Spleen (tissue), 11 donors: ENCODE measurements around the gene SPOPL. TPM values are rescaled to one million over a fixed set of nuclear protein-coding genes. Genes with fewer than 3 reads are reported as not detected.
"Not testable (repeated sequence)": the region's sequence is repeated elsewhere in the genome, so short reads cannot be mapped to it uniquely, and the experiment has no call there.

ENCODE experiments used
- DNase-seq: peaks from one replicate; pipeline ENCODE4 v3.0.0-alpha.2; 2020
- H3K27ac ChIP-seq, 8 donors: fragments of 200-600 bp; sonication (generic) in 7 of 8; 1 replicate in 4 of 8; 2 replicates in 4 of 8; pipeline versions ENCODE4 v1.5.0 to v1.8.0; 2016 to 2021; ENCODE audit warnings: inconsistent platforms in 4 of 8, mild to moderate bottlenecking in 4 of 8, moderate library complexity in 1 of 8
- H3K27me3 ChIP-seq, 7 donors: fragments of 200-600 bp; sonication (generic) in 6 of 7; replicated peaks in 1 of 7; 1 replicate in 4 of 7; 2 replicates in 3 of 7; pipeline versions ENCODE4 v1.5.0 to v1.8.0; 2016 to 2021; ENCODE audit warnings: inconsistent platforms in 3 of 7, mild to moderate bottlenecking in 1 of 7
- H3K36me3 ChIP-seq, 6 donors: fragments of 200-600 bp; sonication (generic) in 5 of 6; 1 replicate in 4 of 6; 2 replicates in 2 of 6; pipeline versions ENCODE4 v1.5.0 to v1.8.0; 2016 to 2021; ENCODE audit warnings: inconsistent platforms in 2 of 6
- H3K4me1 ChIP-seq, 6 donors: fragments of 200-600 bp; sonication (generic) in 5 of 6; 1 replicate in 3 of 6; 2 replicates in 3 of 6; pipeline versions ENCODE4 v1.5.0 to v1.8.0; 2016 to 2021; ENCODE audit warnings: inconsistent platforms in 3 of 6
- H3K4me3 ChIP-seq, 8 donors: fragments of 200-600 bp; sonication (generic) in 7 of 8; 1 replicate in 4 of 8; 2 replicates in 4 of 8; pipeline versions ENCODE4 v1.5.0 to v1.8.0; 2016 to 2021; ENCODE audit warnings: inconsistent platforms in 4 of 8, mild to moderate bottlenecking in 4 of 8, moderate library complexity in 2 of 8
- H3K9me3 ChIP-seq, 8 donors: fragments of 200-600 bp; sonication (generic) in 7 of 8; 1 replicate in 4 of 8; 2 replicates in 4 of 8; pipeline versions ENCODE4 v1.5.0 to v1.8.0; 2016 to 2021; ENCODE audit warnings: inconsistent platforms in 4 of 8
- POLR2A ChIP-seq, 3 donors: fragments of 450-650 bp; IDR thresholded peaks; one replicate each; pipeline ENCODE4 v1.5.1; 2017; ENCODE audit warnings: antibody characterized with exemption in 3 of 3, mild to moderate bottlenecking in 1 of 3
- POLR2AphosphoS5 ChIP-seq, 3 donors: sonication (generic); formaldehyde crosslinking; IDR thresholded peaks; one replicate each; pipeline ENCODE4 v1.5.1; 2017; ENCODE audit warnings: antibody characterized with exemption in 3 of 3
- WGBS, 5 donors: extraction: QIAGEN DNeasy Blood & Tissue Kit in 3 of 5; methylation state at CpG; one replicate each; pipeline versions ENCODE4 v1.1.5 to v1.1.7; 2013 to 2018; 5-methylcytosine and 5-hydroxymethylcytosine counted together
- intact Hi-C: fragments of 100-400 bp; cut with DNase I; formaldehyde crosslinking; loops from one replicate; pipeline ENCODE4 v1.15.0; 2023; ENCODE audit warnings: low total_unique reads
- polyA plus RNA-seq, 3 donors: library from polyadenylated mRNA; stranded (reverse); fragments of 200-250 nt; gene quantifications; one replicate each; pipeline ENCODE4 v1.2.1, GENCODE V29; 2013
- total RNA-seq, 7 donors: library from RNA; depleted of rRNA in 3 of 7; stranded (reverse); fragments of >200 nt in 3 of 7; fragmentation: NEBNext Ultra II Directional in 4 of 7; extraction: Animal tissue kit (Norgen Biotek cat#: 25700) in 4 of 7; gene quantifications; one replicate each; pipeline versions ENCODE4 v1.1.0 to v1.2.1, GENCODE V29; 2016 to 2021
- TF ChIP-seq, protein P1 (sequence below), 11 experiments: fragments of 200-600 bp in 7 of 11; fragments of 450-650 bp in 4 of 11; sonication (generic) in 4 of 11; IDR thresholded peaks in 8 of 11; conservative IDR thresholded peaks in 3 of 11; 1 replicate in 7 of 11; 2 replicates in 4 of 11; pipeline versions ENCODE4 v1.4.0 to v1.8.0; 2016 to 2021; ENCODE audit warnings: antibody characterized with exemption in 11 of 11, inconsistent platforms in 4 of 11, mild to moderate bottlenecking in 1 of 11
- donor health status: healthy with polysubstance abuse.
- donor health status: DM: no; HTN: no; CAD: no; lungs with moderate emphysema.
- donor health status: DM: no; HTN: no; CAD: no.
- donor health status: Bipolar disorder and iron deficiency.
- donor health status: healthy.
- donor health status: DM: no; HTN: no; CAD: no.
- donor health status: DM: yes; HTN: yes; CAD: no.

The SPOPL gene
- total and polyA plus RNA-seq, 10 donors: 4.8 to 48.8 (median 36.8) TPM

DNA sequence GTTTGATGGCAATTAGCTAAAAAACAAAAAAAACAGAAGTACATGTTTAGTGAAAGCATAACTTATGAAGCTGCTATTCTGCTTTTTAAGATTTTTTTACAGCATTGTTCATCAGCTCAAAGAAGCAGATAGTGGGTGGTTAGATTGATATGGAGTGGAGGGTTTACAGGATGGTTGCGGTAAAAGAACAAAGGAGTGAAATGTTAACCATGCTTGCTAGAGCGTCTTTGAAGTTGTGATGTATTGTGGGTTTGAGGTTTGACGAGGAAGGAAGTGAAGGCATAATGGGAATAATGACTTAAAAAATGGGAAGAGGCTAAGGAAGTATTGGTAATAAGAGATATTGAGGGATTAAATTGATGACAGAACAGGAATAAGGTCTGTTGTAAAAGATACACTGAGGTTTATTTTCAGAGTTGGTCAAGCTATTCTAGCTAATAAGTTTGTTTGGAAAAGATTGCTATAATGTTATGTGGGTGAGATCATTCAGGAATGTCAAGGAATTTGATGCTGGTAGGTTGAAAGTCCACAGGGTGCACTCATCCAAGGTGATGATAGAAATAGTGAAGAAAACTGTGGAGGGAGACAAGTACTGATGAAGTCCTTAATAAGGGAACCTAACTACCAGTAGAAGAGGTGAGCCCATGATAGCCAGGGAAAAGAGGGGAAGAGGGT lies 14.6 kb downstream of the SPOPL start:
- TF ChIP-seq POLR2A (IDR thresholded peaks at IDR 0.05) (no peak), POLR2AphosphoS5 (IDR thresholded peaks at IDR 0.05) (no peak)
- TF ChIP-seq, protein P1, sequence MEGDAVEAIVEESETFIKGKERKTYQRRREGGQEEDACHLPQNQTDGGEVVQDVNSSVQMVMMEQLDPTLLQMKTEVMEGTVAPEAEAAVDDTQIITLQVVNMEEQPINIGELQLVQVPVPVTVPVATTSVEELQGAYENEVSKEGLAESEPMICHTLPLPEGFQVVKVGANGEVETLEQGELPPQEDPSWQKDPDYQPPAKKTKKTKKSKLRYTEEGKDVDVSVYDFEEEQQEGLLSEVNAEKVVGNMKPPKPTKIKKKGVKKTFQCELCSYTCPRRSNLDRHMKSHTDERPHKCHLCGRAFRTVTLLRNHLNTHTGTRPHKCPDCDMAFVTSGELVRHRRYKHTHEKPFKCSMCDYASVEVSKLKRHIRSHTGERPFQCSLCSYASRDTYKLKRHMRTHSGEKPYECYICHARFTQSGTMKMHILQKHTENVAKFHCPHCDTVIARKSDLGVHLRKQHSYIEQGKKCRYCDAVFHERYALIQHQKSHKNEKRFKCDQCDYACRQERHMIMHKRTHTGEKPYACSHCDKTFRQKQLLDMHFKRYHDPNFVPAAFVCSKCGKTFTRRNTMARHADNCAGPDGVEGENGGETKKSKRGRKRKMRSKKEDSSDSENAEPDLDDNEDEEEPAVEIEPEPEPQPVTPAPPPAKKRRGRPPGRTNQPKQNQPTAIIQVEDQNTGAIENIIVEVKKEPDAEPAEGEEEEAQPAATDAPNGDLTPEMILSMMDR (IDR thresholded peaks at IDR 0.05 in 8 of 11, conservative IDR thresholded peaks at IDR 0.05 in 3 of 11): no peak
- intact Hi-C loops: no loop called here
- H3K36me3 ChIP-seq: peaks cover 0 to 4% (median 0%) of the 10 kb centered on the region in 6 donors
- no peaks in the 10 kb centered on the region for H3K27me3 ChIP-seq
- WGBS, 5 donors: 20 to 47% (median 27%) methylated on average over 3 of the region's 3 CpGs
- peaks cover 0 to 13% (median 5%) of the 10 kb centered on the region in 8 donors for H3K9me3 ChIP-seq
- no peak overlapping the region for H3K4me3 ChIP-seq
- peaks cover 10 to 89% (median 56%) of the 10 kb centered on the region in 6 donors for H3K4me1 ChIP-seq
- DNase-seq: no peak
- no peak overlapping the region for H3K27ac ChIP-seq

DNA sequence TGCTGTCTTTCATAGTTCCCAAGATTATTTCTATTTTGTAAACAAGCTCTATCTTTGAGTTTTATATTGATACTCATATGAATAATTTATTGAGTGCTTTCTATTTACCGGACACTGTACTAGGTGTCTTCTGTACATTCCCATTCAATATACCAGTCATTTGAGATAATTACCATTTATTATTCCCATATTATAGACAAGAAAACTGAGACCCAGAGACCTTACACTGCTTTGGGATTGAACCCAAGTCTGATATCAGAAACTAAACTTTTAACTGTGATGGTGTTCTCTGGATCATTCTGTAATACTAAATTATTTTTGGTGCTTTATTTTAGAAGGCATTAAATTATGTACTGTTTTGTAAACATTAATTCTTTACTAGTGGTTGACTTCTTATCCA lies 17.3 kb downstream of the SPOPL start:
- no peaks in the 10 kb centered on the region for H3K27me3 ChIP-seq
- WGBS, 5 donors: 90 to 97% (median 93%) methylated on average over 1 of the region's 1 CpG
- H3K4me3 ChIP-seq: no peak overlapping the region
- no peak for DNase-seq
- H3K36me3 ChIP-seq: peaks cover 0 to 7% (median 0%) of the 10 kb centered on the region in 6 donors
- TF ChIP-seq POLR2AphosphoS5 (IDR thresholded peaks at IDR 0.05) (no peak), POLR2A (IDR thresholded peaks at IDR 0.05) (no peak)
- TF ChIP-seq, protein P1 (IDR thresholded peaks at IDR 0.05 in 8 of 11, conservative IDR thresholded peaks at IDR 0.05 in 3 of 11): no peak
- H3K27ac ChIP-seq: no peak overlapping the region
- peaks cover 0 to 8% (median 2%) of the 10 kb centered on the region in 8 donors for H3K9me3 ChIP-seq
- H3K4me1 ChIP-seq: peaks cover 10 to 99% (median 68%) of the 10 kb centered on the region in 6 donors
- intact Hi-C loops: no loop called here

DNA sequence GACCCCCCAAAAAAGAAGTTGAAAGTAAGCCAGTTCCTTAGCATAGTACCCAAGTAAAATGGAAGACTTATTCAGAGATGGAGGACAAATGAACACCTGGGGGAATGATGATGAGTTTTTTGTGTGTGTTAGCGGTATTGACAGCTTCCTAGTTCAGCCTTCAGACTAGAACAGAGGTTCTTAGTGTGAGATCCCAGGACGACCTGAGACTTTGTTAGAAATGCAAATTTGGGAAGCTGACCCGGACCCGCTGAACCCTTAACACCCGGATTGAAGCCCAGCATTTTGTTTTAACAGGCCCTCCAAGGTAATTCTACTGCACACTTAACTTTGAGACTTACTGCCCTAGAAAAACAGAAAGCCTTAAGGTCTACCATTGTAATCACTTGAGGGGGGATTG lies 20.3 kb downstream of the SPOPL start:
- Histone ChIP-seq H3K9me3 (peaks cover 0 to 19% (median 10%) of the 10 kb centered on the region in 8 donors), H3K4me3 (no peak overlapping the region), H3K36me3 (peaks cover 0 to 20% (median 5%) of the 10 kb centered on the region in 6 donors), H3K27me3 (no peaks in the 10 kb centered on the region), H3K4me1 (peaks cover 0 to 79% (median 40%) of the 10 kb centered on the region in 6 donors), H3K27ac (no peak overlapping the region)
- DNase-seq: no peak
- TF ChIP-seq, protein P1 (IDR thresholded peaks at IDR 0.05 in 8 of 11, conservative IDR thresholded peaks at IDR 0.05 in 3 of 11): no peak
- no peak for TF ChIP-seq POLR2AphosphoS5 (IDR thresholded peaks at IDR 0.05)
- no peak for TF ChIP-seq POLR2A (IDR thresholded peaks at IDR 0.05)
- intact Hi-C loops: no loop called here
- 87 to 94% (median 92%) methylated on average over 5 of the region's 5 CpGs for WGBS, 5 donors

DNA sequence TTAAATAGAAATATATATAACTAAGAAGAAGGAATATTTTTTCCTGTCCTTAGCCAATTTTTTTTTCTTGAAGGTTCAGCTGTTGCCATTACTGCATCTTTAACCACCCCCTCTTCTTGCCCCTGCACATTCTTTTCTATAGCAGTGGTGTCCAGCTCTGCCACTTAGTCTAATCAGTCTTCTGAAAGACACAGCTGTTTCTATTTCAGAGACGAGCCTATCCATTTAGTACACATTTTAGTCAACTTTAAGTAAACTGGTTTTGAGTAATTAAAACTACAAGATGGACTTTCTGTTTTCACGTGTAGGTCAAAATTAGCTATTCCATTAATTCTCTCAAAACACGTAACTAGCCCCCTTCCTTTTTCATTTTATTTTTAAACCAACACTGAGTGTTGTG lies 21.0 kb downstream of the SPOPL start:
- peaks cover 0 to 19% (median 10%) of the 10 kb centered on the region in 8 donors for H3K9me3 ChIP-seq
- H3K4me3 ChIP-seq: no peak overlapping the region
- intact Hi-C loops: no loop called here
- H3K4me1 ChIP-seq: peaks cover 0 to 77% (median 43%) of the 10 kb centered on the region in 6 donors
- no peaks in the 10 kb centered on the region for H3K27me3 ChIP-seq
- TF ChIP-seq, protein P1 (IDR thresholded peaks at IDR 0.05 in 8 of 11, conservative IDR thresholded peaks at IDR 0.05 in 3 of 11): no peak
- TF ChIP-seq POLR2AphosphoS5 (IDR thresholded peaks at IDR 0.05) (no peak), POLR2A (IDR thresholded peaks at IDR 0.05) (no peak)
- WGBS, 5 donors: 56 to 79% (median 70%) methylated on average over 3 of the region's 3 CpGs
- peaks cover 0 to 20% (median 5%) of the 10 kb centered on the region in 6 donors for H3K36me3 ChIP-seq
- peak overlapping the region in 1 of 8 donors; percentile 21 for H3K27ac ChIP-seq
- no peak for DNase-seq

DNA sequence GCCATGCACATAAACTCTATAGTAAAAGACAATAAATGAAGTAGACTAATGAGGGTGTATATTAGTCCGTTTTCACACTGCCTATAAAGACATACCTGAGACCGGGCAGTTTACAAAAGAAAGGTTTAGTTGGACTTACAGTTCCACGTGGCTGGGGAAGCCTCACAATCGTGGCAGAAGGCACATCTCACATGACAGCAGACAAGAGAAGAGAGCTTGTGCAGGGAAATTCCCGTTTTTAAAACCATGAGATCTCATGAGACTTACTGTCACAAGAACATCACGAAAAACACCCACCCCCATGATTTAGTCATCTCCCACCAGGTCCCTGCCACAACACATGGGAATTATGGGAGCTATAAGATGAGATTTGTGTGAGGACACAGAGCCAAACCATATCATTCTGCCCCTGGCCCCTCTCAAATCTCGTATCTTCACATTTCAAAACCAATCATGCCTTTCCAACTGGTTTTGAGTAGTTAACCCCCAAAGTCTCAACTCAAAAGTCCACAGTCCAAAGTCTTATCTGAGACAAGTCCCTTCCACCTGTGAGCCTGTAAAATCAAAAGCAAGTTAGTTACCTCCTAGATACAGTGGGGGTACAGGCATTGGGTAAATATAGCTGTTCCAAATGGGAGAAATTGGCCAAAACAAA lies 21.6 kb downstream of the SPOPL start:
- peaks cover 0 to 19% (median 10%) of the 10 kb centered on the region in 8 donors for H3K9me3 ChIP-seq
- H3K4me3 ChIP-seq, intact Hi-C loops, H3K27me3 ChIP-seq, DNase-seq: not testable (repeated sequence)
- peaks cover 0 to 20% (median 5%) of the 10 kb centered on the region in 6 donors for H3K36me3 ChIP-seq
- H3K27ac ChIP-seq: peak overlapping the region in 2 of 8 donors; percentile 7 to 28
- 70 to 82% (median 81%) methylated on average over 7 of the region's 7 CpGs for WGBS, 5 donors
- peaks cover 0 to 77% (median 46%) of the 10 kb centered on the region in 6 donors for H3K4me1 ChIP-seq
